ENCODE measurements around the gene GLI1. TPM values are rescaled to one million over a fixed set of nuclear protein-coding genes. Genes with fewer than 3 reads are reported as not detected.

The GLI1 gene
- total RNA-seq, 4 donors from 2014 or later, result 1.0 TPM; not detected in 3

- DNase-seq (no peak), ATAC-seq (no peak)
- no peak overlapping the region for H3K4me3 ChIP-seq
- in situ Hi-C loops (cut with MboI; ENCODE audit: low sequenced_read_pairs in 4 of 4) (no loop called here), intact Hi-C loops (cut with DNase I; ENCODE audit: low total_unique reads) (no loop called here)
- H3K4me1 ChIP-seq, result peaks cover 12% of the 10 kb centered on the region in 2 donors
- no peak overlapping the region for H3K27ac ChIP-seq
- peaks cover 41 to 47% (median 45%) of the 10 kb centered on the region in 3 donors for H3K27me3 ChIP-seq
- no peak for TF ChIP-seq POLR2A (IDR thresholded peaks at IDR 0.05)
- no peak for TF ChIP-seq CTCF (IDR thresholded peaks at IDR 0.05 in 4 of 5, conservative IDR thresholded peaks at IDR 0.05 in 1 of 5)
- H3K36me3 ChIP-seq, result no peaks in the 10 kb centered on the region
- H3K9me3 ChIP-seq, result no peaks in the 10 kb centered on the region
Measured at GRCh38 chr12:57473392-57473791, 13.8 kb downstream of the GLI1 start.

- DNase-seq, result no peak
- no peak for TF ChIP-seq POLR2A (IDR thresholded peaks at IDR 0.05)
- TF ChIP-seq CTCF (IDR thresholded peaks at IDR 0.05 in 4 of 5, conservative IDR thresholded peaks at IDR 0.05 in 1 of 5), result no peak
- intact Hi-C loops (cut with DNase I; ENCODE audit: low total_unique reads) (no loop called here), in situ Hi-C loops (cut with MboI; ENCODE audit: low sequenced_read_pairs in 4 of 4) (no loop called here)
- Histone ChIP-seq H3K4me1 (peaks cover 12% of the 10 kb centered on the region in 2 donors), H3K36me3 (no peaks in the 10 kb centered on the region), H3K27ac (no peak overlapping the region), H3K4me3 (no peak overlapping the region), H3K9me3 (no peaks in the 10 kb centered on the region), H3K27me3 (peaks cover 41 to 47% (median 45%) of the 10 kb centered on the region in 3 donors)
- ATAC-seq, result no peak
Measured at GRCh38 chr12:57473886-57474285, 14.3 kb downstream of the GLI1 start.

- in situ Hi-C loops (cut with MboI; ENCODE audit: low sequenced_read_pairs in 4 of 4) (no loop called here), intact Hi-C loops (cut with DNase I; ENCODE audit: low total_unique reads) (no loop called here)
- no peak overlapping the region for H3K4me3 ChIP-seq
- DNase-seq (no peak), ATAC-seq (no peak)
- H3K27ac ChIP-seq, result no peak overlapping the region
- peaks cover 41 to 47% (median 45%) of the 10 kb centered on the region in 3 donors for H3K27me3 ChIP-seq
- no peaks in the 10 kb centered on the region for H3K9me3 ChIP-seq
- no peak for TF ChIP-seq POLR2A (IDR thresholded peaks at IDR 0.05)
- no peak for TF ChIP-seq CTCF (IDR thresholded peaks at IDR 0.05 in 4 of 5, conservative IDR thresholded peaks at IDR 0.05 in 1 of 5)
- H3K36me3 ChIP-seq, result no peaks in the 10 kb centered on the region
- peaks cover 12% of the 10 kb centered on the region in 2 donors for H3K4me1 ChIP-seq
Measured at GRCh38 chr12:57474430-57474829, 14.8 kb downstream of the GLI1 start.

DNA sequence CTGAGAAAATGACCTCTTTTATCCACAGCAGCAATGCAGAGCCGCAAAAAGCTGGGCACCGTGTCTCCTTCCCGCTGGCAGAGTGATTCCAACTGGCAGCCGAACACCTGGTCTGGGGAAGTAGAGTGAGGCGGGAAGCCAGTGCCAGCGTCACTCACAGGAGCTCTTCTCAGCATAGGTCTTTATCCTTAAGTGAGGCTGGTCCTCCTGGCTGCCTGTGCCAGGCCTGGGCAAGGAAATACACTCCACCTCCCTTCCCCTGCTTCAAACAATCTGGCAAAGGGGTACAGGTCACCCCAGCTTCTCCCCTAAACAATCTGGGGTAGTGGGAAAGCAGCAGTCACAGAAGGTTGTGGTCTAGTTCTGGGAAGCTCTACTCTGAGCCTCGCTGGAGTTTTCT lies 15.3 kb downstream of the GLI1 start:
- in situ Hi-C loops (cut with MboI; ENCODE audit: low sequenced_read_pairs in 4 of 4), result no loop called here
- Histone ChIP-seq H3K4me1 (peaks cover 12% of the 10 kb centered on the region in 2 donors), H3K27ac (no peak overlapping the region), H3K36me3 (no peaks in the 10 kb centered on the region), H3K9me3 (no peaks in the 10 kb centered on the region), H3K4me3 (peak overlapping the region; percentile 38 to 74 (median 49)), H3K27me3 (peaks cover 41 to 47% (median 45%) of the 10 kb centered on the region in 3 donors)
- DNase-seq (no peak), ATAC-seq (no peak)
- intact Hi-C loops (cut with DNase I; ENCODE audit: low total_unique reads), result no loop called here
- TF ChIP-seq CTCF (IDR thresholded peaks at IDR 0.05 in 4 of 5, conservative IDR thresholded peaks at IDR 0.05 in 1 of 5), result no peak
- TF ChIP-seq POLR2A (IDR thresholded peaks at IDR 0.05), result no peak

All from gastrocnemius medialis (tissue), 4 donors.